SW 1271 (cell line): ENCODE data around the gene ICE2.
A peak's percentile ranks its signal among the peaks of the same experiment; 100 is the strongest.

Source experiments
- DNase-seq, 2 experiments: peaks; one replicate each; lab custom pipeline; 2025; lab: John Stamatoyannopoulos, UW

ICE2 gene

GRCh38 chr15:60371175-60372051, 107.5 kb downstream of the ICE2 start:
- DNase-seq: peak; percentile 98

- DNase-seq: no peak
Measured at GRCh38 chr15:60370869-60371136, 108.1 kb downstream of the ICE2 start.

- DNase-seq: peak in 1 of 2 experiments; percentile 70
Measured at GRCh38 chr15:60370105-60370868, 108.7 kb downstream of the ICE2 start.

- no peak for DNase-seq
Measured at GRCh38 chr15:60369696-60370095, 109.2 kb downstream of the ICE2 start.
